ENCODE results near the gene MITF. TPM values are rescaled to one million over a fixed set of nuclear protein-coding genes. Genes with fewer than 3 reads are reported as not detected.

Gene MITF
- total RNA-seq, 1 experiment from 2014 or later, result 1.9 TPM

DNA sequence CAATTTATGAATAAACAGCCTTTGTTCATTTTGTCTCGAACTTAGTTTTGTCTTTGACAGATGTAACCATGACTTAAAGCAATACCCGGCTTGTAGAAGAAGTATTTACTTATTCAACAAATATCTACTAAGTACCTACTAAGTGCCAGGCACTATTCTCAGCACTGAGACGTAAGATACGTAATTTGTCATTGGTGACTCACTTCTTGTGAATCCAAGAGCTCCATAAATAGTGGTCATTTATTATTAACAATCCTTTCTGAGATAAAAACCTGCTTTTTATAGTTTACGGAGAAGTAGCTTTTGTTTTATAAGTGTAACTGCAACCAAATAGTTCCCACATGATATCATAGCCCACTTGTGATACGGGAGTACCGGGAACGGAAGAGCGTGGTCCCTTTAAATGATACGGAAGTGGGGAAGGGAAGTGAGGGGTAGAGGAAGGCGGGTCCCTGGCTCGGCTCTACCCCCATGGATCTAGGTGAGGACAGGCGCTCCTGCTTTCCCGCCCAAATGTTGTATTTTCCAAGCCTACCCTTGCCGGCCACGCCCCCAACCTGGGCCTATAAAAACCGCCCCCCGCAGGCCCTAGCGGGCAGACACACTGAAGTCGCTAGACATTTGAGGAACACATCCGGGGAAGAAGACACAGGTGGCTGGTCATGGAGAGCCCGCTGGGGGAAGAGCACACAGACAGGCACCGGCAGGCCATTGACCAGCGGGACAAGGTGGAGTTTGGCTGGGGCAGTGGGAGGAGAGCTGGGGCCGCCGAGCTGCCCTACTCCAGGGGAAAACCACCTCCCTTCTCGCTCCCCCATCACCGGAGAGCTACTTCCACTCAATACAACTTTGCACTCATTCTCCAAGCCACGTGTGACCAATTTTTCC lies 260.1 kb downstream of the MITF start, which contains the start of gene SAMMSON:
Gene SAMMSON (plus strand): TSS at position 594 of the 888 bp plus-strand sequence.
- no peak within 1 kb of the TSS for H3K27ac ChIP-seq (ENCODE audit: low read depth, low read length)
- no peak within 1 kb of the TSS for H3K4me3 ChIP-seq (replicated peaks in 1 of 2; ENCODE audit: low read depth in 1 of 2, low read length in 2 of 2)
- intact Hi-C loops (cut with micrococcal nuclease), result no loop called here
- no peak for ATAC-seq
- CTCF ChIA-PET, result no interaction called here
- H3K79me2 ChIP-seq (ENCODE audit: insufficient read depth, low read length), result no peaks in the 10 kb centered on the region
- TF ChIP-seq EZH2phosphoT487 (IDR thresholded peaks at IDR 0.05; ENCODE audit: borderline replicate concordance) (no peak), RAD21 (IDR thresholded peaks at IDR 0.05; ENCODE audit: low read depth) (no peak), ELF1 (IDR thresholded peaks at IDR 0.05; ENCODE audit: borderline replicate concordance, low read depth) (no peak), CEBPB (IDR thresholded peaks at IDR 0.05; ENCODE audit: low read depth) (no peak), ZFX (IDR thresholded peaks at IDR 0.05) (no peak), EGR1 (IDR thresholded peaks at IDR 0.05; ENCODE audit: low read depth) (no peak), SIN3A (IDR thresholded peaks at IDR 0.05; ENCODE audit: low read depth) (no peak), TCF7L2 (IDR thresholded peaks at IDR 0.05; ENCODE audit: borderline replicate concordance, extremely low read depth, insufficient read depth, insufficient read length) (no peak), POLR2A (IDR thresholded peaks at IDR 0.05; ENCODE audit: borderline replicate concordance, extremely low read depth, insufficient read depth, insufficient read length) (no peak)
- TF ChIP-seq, protein P1, sequence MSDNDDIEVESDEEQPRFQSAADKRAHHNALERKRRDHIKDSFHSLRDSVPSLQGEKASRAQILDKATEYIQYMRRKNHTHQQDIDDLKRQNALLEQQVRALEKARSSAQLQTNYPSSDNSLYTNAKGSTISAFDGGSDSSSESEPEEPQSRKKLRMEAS (IDR thresholded peaks at IDR 0.05), result no peak
- no peaks in the 10 kb centered on the region for H4K20me1 ChIP-seq (ENCODE audit: insufficient read depth)
- BruUV-seq (replicated peaks), result no TSS peak
- POLR2A ChIA-PET, result no interaction called here
- RAD21 ChIA-PET (ENCODE audit: low non-redundant PET in 1 of 2, low total read pairs in 2 of 2, uncharacterized antibody in 2 of 2, unreplicated experiment in 2 of 2), result no interaction called here
- H3K9me3 ChIP-seq (ENCODE audit: control insufficient read depth in 1 of 2, insufficient read depth in 1 of 2, low read depth in 1 of 2, low read length in 2 of 2), result no peaks in the 10 kb centered on the region
- H3K9me2 ChIP-seq (ENCODE audit: insufficient read depth), result no peaks in the 10 kb centered on the region
- H3K36me3 ChIP-seq (ENCODE audit: control insufficient read depth in 1 of 2, insufficient read depth in 2 of 2, low read length in 2 of 2), result no peaks in the 10 kb centered on the region
- H3K9ac ChIP-seq (ENCODE audit: low read length), result no peak within 1 kb of the TSS
- DNase-seq (ENCODE audit: low read depth, low spot score), result no peak
- no peak within 1 kb of the TSS for H2AFZ ChIP-seq (ENCODE audit: low read depth, low read length, poor library complexity, severe bottlenecking)
- 0 out of 2 replicates have a peak, but pooled peaks cover 3% of the 10 kb centered on the region for H3K27me3 ChIP-seq (ENCODE audit: insufficient read depth, low read length)
- H3K4me2 ChIP-seq (ENCODE audit: low read length), result no peak within 1 kb of the TSS
- no peaks in the 10 kb centered on the region for H3K4me1 ChIP-seq (ENCODE audit: control insufficient read depth in 1 of 2, insufficient read depth in 2 of 2, low read length in 2 of 2)

DNA sequence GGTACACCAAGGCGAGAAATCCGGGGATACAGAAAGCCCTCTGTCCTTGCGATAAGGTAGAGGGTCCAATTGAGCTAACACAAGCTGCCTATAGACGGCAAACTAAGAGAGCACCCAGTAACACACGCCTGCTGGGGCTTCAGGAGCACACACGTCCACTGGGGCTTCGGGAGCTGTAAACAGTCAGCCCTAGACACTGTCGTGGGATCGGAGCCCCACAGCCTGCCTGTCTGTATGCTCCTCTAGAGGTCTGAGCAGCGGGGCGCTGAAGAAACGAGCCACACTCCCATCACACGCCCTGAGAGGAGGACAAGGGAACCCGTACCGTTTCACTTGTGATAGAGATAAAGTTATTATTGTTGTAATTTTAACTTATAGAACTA lies 260.8 kb downstream of the MITF start:
- H3K4me1 ChIP-seq (ENCODE audit: control insufficient read depth in 1 of 2, insufficient read depth in 2 of 2, low read length in 2 of 2), result no peaks in the 10 kb centered on the region
- H2AFZ ChIP-seq (ENCODE audit: low read depth, low read length, poor library complexity, severe bottlenecking), result no peak overlapping the region
- 0 out of 2 replicates have a peak, but pooled peaks cover 3% of the 10 kb centered on the region for H3K27me3 ChIP-seq (ENCODE audit: insufficient read depth, low read length)
- intact Hi-C loops (cut with micrococcal nuclease), result no loop called here
- H4K20me1 ChIP-seq (ENCODE audit: insufficient read depth), result no peaks in the 10 kb centered on the region
- DNase-seq (ENCODE audit: low read depth, low spot score) (no peak), ATAC-seq (no peak)
- H3K9ac ChIP-seq (ENCODE audit: low read length), result no peak overlapping the region
- H3K36me3 ChIP-seq (ENCODE audit: control insufficient read depth in 1 of 2, insufficient read depth in 2 of 2, low read length in 2 of 2), result no peaks in the 10 kb centered on the region
- no peak overlapping the region for H3K27ac ChIP-seq (ENCODE audit: low read depth, low read length)
- H3K4me2 ChIP-seq (ENCODE audit: low read length), result no peak overlapping the region
- RAD21 ChIA-PET (ENCODE audit: low non-redundant PET in 1 of 2, low total read pairs in 2 of 2, uncharacterized antibody in 2 of 2, unreplicated experiment in 2 of 2), result no interaction called here
- POLR2A ChIA-PET, result no interaction called here
- no peak overlapping the region for H3K4me3 ChIP-seq (replicated peaks in 1 of 2; ENCODE audit: low read depth in 1 of 2, low read length in 2 of 2)
- no peaks in the 10 kb centered on the region for H3K9me2 ChIP-seq (ENCODE audit: insufficient read depth)
- no TSS peak for BruUV-seq (replicated peaks)
- no peaks in the 10 kb centered on the region for H3K9me3 ChIP-seq (ENCODE audit: control insufficient read depth in 1 of 2, insufficient read depth in 1 of 2, low read depth in 1 of 2, low read length in 2 of 2)
- no peaks in the 10 kb centered on the region for H3K79me2 ChIP-seq (ENCODE audit: insufficient read depth, low read length)
- CTCF ChIA-PET, result no interaction called here
- no peak for TF ChIP-seq SRF (IDR thresholded peaks at IDR 0.05; ENCODE audit: low read depth)
- TF ChIP-seq, protein P2, sequence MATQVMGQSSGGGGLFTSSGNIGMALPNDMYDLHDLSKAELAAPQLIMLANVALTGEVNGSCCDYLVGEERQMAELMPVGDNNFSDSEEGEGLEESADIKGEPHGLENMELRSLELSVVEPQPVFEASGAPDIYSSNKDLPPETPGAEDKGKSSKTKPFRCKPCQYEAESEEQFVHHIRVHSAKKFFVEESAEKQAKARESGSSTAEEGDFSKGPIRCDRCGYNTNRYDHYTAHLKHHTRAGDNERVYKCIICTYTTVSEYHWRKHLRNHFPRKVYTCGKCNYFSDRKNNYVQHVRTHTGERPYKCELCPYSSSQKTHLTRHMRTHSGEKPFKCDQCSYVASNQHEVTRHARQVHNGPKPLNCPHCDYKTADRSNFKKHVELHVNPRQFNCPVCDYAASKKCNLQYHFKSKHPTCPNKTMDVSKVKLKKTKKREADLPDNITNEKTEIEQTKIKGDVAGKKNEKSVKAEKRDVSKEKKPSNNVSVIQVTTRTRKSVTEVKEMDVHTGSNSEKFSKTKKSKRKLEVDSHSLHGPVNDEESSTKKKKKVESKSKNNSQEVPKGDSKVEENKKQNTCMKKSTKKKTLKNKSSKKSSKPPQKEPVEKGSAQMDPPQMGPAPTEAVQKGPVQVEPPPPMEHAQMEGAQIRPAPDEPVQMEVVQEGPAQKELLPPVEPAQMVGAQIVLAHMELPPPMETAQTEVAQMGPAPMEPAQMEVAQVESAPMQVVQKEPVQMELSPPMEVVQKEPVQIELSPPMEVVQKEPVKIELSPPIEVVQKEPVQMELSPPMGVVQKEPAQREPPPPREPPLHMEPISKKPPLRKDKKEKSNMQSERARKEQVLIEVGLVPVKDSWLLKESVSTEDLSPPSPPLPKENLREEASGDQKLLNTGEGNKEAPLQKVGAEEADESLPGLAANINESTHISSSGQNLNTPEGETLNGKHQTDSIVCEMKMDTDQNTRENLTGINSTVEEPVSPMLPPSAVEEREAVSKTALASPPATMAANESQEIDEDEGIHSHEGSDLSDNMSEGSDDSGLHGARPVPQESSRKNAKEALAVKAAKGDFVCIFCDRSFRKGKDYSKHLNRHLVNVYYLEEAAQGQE (IDR thresholded peaks at IDR 0.05; ENCODE audit: low read depth), result no peak
- TF ChIP-seq YY1 (IDR thresholded peaks at IDR 0.05; ENCODE audit: extremely low read depth, insufficient replicate concordance, low read depth, low read length), result no peak
- TF ChIP-seq, protein P3, sequence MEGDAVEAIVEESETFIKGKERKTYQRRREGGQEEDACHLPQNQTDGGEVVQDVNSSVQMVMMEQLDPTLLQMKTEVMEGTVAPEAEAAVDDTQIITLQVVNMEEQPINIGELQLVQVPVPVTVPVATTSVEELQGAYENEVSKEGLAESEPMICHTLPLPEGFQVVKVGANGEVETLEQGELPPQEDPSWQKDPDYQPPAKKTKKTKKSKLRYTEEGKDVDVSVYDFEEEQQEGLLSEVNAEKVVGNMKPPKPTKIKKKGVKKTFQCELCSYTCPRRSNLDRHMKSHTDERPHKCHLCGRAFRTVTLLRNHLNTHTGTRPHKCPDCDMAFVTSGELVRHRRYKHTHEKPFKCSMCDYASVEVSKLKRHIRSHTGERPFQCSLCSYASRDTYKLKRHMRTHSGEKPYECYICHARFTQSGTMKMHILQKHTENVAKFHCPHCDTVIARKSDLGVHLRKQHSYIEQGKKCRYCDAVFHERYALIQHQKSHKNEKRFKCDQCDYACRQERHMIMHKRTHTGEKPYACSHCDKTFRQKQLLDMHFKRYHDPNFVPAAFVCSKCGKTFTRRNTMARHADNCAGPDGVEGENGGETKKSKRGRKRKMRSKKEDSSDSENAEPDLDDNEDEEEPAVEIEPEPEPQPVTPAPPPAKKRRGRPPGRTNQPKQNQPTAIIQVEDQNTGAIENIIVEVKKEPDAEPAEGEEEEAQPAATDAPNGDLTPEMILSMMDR (IDR thresholded peaks at IDR 0.05 in 2 of 3, conservative IDR thresholded peaks at IDR 0.05 in 1 of 3; ENCODE audit: borderline replicate concordance in 1 of 3, insufficient read depth in 1 of 3, low read depth in 2 of 3, low read length in 2 of 3), result no peak
- TF ChIP-seq RAD21 (IDR thresholded peaks at IDR 0.05; ENCODE audit: low read depth), result no peak
- TF ChIP-seq CBX3 (IDR thresholded peaks at IDR 0.05; ENCODE audit: low read depth), result no peak

Data from HCT116 (cell line).